NCI-H226 (cell line): ENCODE data around the gene CLEC4A.
A peak's percentile ranks its signal among the peaks of the same experiment; 100 is the strongest.
"Not testable (repeated sequence)": the region's sequence is repeated elsewhere in the genome, so short reads cannot be mapped to it uniquely, and the experiment has no call there.

Source experiments
- DNase-seq: peaks from one replicate; pipeline ENCODE4 v3.0.0-alpha.2; 2015

Gene CLEC4A

GRCh38 chr12:8123124-8123912, at the start of gene CLEC4A:
TSS of gene CLEC4A (plus strand) at chr12:8123617. CDS start at chr12:8123879, 262 bp downstream.
- DNase-seq: no peak

DNA sequence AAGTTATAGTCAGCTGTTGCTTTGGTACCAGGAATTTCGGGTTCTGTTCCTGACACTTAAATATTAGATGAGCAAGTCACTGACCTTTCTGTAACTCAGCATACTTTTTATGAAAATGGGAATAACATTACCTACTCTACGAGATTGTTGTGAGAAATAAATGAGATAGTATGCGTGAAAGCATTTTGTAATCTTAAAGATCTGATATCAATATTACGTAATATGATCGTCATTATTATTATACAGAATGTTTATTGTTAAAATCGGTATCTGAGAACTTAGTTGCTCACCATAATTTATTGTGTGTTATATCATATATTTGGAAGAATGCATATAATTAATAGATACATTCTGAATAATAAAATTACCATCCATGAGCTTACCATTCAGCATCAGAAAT, 47.5 kb upstream of the CLEC4A start:
- no peak for DNase-seq

DNA sequence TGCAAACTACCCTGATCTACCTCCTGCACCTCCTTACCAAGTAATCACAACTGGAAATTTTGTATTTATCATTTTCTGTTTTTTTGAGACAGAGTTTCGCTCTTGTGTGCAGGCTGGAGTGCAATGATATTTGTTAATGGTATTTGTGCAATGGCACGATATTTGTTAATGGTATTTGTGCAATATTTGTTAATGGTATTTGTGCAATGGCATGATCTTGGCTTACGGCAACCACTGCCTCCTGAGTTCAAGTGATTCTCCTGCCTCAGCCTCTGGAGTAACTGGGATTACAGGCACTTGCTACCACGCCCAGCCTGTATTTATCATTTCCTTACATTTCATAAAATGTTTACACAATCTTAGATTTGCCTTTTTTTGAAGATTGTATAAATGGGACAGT, 47.1 kb upstream of the CLEC4A start:
- no peak for DNase-seq

DNA sequence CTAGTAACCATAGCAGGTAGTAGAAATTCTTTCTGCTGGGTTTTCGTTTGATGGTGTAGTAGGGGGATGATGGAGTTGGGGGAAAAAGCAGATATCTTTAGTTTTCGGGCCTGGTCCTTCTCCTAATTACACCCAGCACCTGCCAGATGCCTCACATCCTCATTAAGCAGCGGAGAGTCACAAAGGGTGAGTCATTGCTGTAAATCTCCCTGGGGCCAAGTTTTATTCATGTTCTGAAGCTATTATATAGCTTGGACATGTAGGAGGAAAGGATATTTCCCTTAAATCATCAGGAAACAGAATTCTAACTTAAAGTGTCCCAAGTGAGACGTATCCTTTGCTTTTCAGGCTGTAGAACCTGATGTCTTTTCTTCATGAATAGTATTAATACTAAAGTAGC, 46.2 kb upstream of the CLEC4A start:
- DNase-seq: peak; percentile 34

- peak; percentile 22 for DNase-seq
These were observed 45.0 kb upstream of the CLEC4A start for GRCh38 chr12:8078398-8078797.

- DNase-seq: no peak
These were observed 44.5 kb upstream of the CLEC4A start for GRCh38 chr12:8078916-8079315.

DNA sequence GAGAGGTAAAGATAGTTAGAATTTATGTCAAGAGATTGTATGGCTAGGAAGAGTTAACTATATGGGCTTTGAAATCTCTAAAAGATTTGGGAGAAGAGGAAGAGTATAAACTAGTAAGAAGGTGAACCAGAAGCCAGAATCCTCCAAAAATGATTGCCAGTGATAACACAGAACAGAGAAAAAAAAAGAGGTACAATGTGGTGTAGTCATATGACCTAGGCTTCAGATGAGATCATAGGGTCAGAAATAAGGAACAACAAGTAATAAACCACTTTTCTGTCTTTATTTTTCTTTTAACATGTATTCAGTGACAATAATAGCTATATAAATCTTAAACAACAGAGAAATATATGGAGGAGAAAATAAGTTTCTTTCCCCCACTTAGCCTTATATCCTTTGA, 43.3 kb upstream of the CLEC4A start:
- DNase-seq: no peak

DNA sequence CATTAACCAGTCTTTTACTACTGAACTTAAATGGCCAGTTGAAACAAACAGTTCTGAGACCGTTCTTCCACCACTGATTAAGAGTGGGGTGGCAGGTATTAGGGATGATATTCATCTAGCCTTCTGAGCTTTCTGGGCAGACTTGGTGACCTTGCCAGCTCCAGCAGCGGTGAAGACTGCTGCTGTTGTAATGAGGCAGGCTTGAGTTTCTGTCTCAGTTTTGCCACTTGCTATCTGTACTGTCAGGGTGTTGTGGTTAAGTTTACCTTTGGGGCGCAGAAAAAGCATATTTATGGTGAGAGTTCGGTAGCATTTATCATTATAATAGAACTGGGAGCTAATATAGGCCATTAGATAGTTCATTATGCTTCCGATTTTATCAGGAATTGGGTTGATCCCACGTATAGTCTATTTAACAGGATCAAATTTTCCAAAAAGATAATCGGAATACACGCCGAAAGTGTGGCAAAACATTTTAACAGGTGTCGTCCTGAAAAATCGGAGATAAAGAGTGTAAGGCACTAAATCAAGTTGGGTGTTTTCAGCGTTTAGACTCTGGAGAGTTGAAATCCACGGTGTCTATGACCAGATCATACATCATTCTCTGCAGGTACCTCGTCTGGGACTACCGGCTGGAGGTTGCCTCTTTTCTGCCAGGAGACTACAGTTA, 42.0 kb upstream of the CLEC4A start:
- DNase-seq: no peak

- DNase-seq: no peak
These were observed 40.7 kb upstream of the CLEC4A start for GRCh38 chr12:8082808-8083100.

DNA sequence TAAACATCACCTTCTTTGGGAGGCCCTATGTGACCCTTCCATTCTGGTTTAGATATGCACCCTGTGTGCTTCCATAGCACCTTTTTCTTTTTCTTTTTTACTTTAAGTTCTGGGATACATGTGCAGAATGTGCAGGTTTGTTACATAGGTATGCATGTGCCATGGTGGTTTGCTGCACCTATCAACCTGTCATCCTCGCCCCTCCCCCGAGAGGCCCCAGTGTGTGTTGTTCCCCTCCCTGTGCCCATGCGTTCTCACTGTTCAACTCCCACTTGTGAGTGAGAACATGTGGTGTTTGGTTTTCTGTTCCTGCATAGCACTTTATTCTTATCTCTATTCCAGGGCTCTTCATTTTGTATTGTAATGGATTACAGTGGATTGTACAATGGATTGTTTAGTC, 39.1 kb upstream of the CLEC4A start:
- DNase-seq: not testable (repeated sequence)

- DNase-seq: no peak
These were observed 35.8 kb upstream of the CLEC4A start for GRCh38 chr12:8087666-8088065.

GRCh38 chr12:8088574-8088973, 34.8 kb upstream of the CLEC4A start:
- DNase-seq: no peak

DNA sequence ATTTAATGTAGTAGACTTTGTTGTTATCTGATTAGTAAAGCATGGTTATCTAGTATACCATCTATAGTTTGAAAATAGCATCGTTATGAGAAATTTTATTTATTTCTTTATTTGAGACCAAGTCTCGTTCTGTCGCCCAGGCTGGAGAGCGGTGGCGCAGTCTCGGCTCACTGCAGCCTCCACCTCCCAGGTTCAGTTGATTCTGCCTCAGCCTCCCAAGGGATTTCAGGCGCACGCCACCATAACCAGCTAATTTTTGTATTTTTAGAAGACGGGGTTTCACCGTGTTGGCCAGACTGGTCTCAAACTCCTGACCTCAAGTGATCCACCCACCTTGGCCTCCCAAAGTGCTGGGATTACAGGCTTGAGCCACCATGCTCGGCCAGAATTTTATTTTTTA, 34.1 kb upstream of the CLEC4A start:
- not testable (repeated sequence) for DNase-seq

DNA sequence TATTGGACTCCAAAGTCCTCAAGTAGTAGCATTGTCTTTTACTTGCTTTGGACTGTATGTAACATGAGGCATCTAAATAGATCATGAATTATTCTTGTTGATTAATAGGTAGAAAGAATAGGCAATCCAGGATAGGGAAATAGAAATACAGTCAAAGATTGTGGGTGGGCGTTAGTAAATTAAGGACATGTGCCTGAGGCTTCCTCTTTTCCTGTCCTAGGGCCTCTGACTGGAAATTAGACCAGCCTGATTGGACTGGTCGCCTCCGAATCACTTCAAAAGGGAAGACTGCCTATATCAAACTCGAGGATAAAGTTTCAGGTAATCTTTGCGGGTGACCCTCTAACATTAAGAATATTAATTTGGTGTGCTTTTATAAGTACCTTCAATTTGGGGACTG, 33.7 kb upstream of the CLEC4A start:
- no peak for DNase-seq

DNA sequence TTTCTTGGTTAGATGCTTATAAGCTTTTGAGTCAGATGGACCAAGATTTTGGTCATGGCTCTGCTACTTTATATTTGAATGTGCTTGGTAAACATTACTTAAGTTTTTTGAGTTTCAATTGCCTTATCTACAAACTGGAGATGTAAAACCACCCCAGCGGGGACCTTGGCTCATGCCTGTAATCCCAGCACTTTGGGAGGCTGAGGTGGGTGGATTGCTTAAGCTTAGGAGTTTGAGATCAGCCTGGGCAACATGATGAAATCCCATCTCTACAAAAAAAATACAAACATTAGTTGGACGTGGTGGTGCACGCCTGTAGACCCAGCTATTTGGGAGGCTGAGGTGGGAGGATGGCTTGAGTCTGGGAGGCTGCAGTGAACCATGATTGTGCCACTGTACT, 30.1 kb upstream of the CLEC4A start:
- no peak for DNase-seq

GRCh38 chr12:8096281-8096915, 27.0 kb upstream of the CLEC4A start:
- DNase-seq: no peak

DNA sequence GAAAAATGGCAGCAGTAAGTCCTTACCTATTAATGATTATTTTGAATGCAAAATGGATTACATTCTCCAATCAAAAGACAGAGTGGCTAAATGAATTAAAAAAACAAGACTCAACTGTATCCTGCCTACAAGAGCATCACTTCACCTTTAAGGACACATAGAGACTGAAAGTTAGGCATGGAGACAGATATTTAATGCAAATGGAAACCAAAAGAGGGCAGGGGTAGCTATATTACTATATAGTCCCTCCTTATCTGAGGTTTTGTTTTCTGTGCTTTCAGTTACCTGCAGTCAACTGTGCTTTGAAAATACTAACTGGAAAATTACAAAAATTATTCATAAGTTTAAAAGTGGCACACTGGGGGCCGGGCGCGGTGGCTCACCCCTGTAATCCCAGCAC, 24.2 kb upstream of the CLEC4A start:
- DNase-seq: no peak

DNA sequence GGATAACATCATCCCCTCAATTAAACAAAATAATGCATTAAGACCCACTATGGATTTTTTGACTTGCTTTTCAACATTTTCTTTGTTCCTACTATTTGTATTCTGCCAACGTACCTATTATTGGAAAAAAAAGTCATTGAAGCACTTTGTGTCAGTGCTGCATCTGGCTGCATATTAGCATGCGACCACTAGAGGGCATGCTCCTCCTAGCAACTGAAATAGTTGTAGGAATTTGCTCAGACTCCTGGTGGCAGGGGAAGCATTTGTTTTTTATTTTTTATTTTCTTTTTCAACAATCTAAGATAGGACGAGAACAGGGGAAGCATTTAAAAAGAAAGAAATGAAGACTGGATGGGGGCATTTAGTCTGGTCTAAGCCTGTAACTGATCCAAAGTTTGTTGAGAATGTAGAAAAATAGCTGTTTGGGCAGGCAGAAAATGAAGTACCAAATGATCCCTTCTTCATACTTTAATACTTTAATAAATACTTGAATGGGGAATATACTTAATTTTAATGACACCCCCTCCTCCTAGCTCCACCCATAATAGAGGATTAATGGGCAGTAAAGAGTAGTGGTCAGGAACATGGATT, 14.5 kb upstream of the CLEC4A start:
- DNase-seq: peak; percentile 37

GRCh38 chr12:8113117-8113516, 10.3 kb upstream of the CLEC4A start:
- not testable (repeated sequence) for DNase-seq

GRCh38 chr12:8120072-8120713, 3.2 kb upstream of the CLEC4A start:
- DNase-seq: no peak

GRCh38 chr12:8127138-8127537, 3.7 kb downstream of the CLEC4A start:
- DNase-seq: no peak

DNA sequence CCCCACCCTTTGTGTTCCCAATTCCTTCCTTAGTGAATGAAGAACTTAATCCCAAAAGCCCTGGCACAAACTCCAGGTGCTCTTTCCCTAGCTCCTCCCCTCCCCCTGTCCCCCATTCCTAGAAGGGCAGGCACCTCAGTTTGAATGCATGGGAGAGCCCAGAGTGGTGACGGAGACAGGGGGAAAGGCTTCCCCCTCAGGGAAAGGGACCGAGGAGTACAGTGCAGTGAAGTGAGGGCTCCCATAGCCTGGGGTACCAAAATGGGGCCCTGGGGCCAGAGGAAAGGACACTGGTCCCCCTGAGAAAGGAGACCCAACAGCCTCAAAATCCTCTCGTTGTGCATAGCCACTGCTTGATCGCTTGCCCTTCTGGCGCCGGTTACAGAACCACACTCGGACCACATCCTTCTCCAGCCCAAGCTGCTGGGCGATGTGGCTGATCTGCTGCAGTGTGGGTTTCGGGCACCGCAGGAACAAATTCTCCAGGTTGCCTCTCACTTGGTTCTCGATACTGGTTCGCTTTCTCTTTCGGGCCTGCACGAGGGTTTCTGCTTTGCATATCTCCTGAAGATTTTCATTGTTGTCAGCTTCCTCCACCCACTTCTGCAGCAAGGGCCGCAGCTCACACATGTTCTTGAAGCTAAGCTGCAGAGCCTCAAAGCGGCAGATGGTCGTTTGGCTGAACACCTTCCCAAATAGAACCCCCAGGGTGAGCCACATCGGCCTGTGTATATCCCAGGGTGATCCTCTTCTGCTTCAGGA, 10.4 kb downstream of the CLEC4A start:
- not testable (repeated sequence) for DNase-seq
